ENCODE results near the gene BMP8A. TPM values are rescaled to one million over a fixed set of nuclear protein-coding genes. Genes with fewer than 3 reads are reported as not detected.
A peak's percentile ranks its signal among the peaks of the same experiment; 100 is the strongest.

Gene BMP8A
- total and polyA plus RNA-seq, 10 of the 15 experiments (the other 5 are each of a cell fraction or from before 2014, with no cell fraction given): not detected

DNA sequence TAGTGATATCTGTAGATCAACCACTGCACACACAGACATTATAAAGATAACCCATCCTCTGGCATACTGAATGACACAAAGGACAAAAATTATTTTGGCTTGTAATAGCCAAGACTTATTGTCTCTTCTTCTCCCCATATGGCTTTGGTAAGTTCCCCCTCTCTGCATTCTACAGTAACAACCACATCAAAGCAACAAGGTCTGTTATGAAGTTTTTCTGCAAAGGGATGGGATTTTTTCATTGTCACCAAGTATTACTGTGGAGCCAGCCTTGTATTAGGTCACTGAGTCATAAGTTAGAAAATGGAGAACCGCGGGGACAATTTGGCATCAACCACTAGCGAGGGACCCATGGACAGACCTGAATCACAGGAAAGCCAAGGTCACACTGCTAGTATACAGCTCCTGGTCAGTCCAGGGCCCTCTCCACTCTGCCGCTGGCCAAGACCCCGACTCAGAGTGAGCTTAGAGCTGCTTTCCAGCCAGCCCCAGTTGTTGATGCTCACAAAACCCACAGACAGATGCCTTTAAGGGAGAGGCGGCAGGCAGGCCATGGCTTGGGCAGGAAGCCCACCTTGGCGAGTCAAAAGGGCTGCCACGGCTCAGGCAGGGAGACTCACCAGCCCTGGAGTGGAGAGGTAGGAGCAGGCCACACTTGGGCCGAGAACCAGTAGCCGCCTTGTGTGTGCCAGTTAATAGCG is 79.2 kb downstream of the BMP8A start:
- ChIA-PET SMC1A (ENCODE audit: uncharacterized antibody, unreplicated experiment) (no interaction called here), POLR2A (no interaction called here), CTCF (no interaction called here), RAD21 (ENCODE audit: unreplicated experiment) (no interaction called here)
- Histone ChIP-seq H3K27ac (ENCODE audit: control insufficient read depth, insufficient read depth) (no peak overlapping the region), H3K9ac (ENCODE audit: control insufficient read depth, insufficient read depth, low read length) (no peak overlapping the region), H3K36me3 (ENCODE audit: control insufficient read depth in 2 of 2, insufficient read depth in 2 of 2, low read length in 1 of 2) (peaks cover 21 to 68% of the 10 kb centered on the region in 2 experiments), H3K79me2 (ENCODE audit: control insufficient read depth, insufficient read depth, low read length) (peaks cover 56% of the 10 kb centered on the region), H3K4me2 (ENCODE audit: control insufficient read depth, insufficient read depth) (peak overlapping the region; percentile 38; the same call in 1 of the 2 replicates), H4K20me1 (ENCODE audit: control insufficient read depth, insufficient read depth) (peaks cover 11% of the 10 kb centered on the region), H2AFZ (ENCODE audit: control insufficient read depth, low read depth, low read length) (no peak overlapping the region), H3K27me3 (replicated peaks in 1 of 2; ENCODE audit: control insufficient read depth in 2 of 2, insufficient read depth in 2 of 2, low read length in 1 of 2) (no peaks in the 10 kb centered on the region), H3K9me3 (replicated peaks; ENCODE audit: control insufficient read depth, insufficient read depth, low read length) (no peaks in the 10 kb centered on the region), H3K4me3 (no peak overlapping the region), H3K4me1 (ENCODE audit: control insufficient read depth, insufficient read depth, low read length) (peaks cover 8% of the 10 kb centered on the region; the same call in 1 of the 2 replicates)
- WGBS (ENCODE audit: insufficient coverage, insufficient replicate concordance, low lambda C conversion rate, missing lambda C conversion rate): over 99% methylated on average over 11 of the region's 11 CpGs
- BruUV-seq (replicated peaks): no TSS peak
- in situ Hi-C loops (cut with MboI) (no loop called here), intact Hi-C loops (cut with micrococcal nuclease; ENCODE audit: unreplicated experiment) (no loop called here)
- TF ChIP-seq LARP7 (IDR thresholded peaks at IDR 0.05) (no peak), FOS (IDR thresholded peaks at IDR 0.05; ENCODE audit: borderline replicate concordance, extremely low read depth, insufficient read length) (no peak), NR2C2 (IDR thresholded peaks at IDR 0.05; ENCODE audit: borderline replicate concordance, control insufficient read depth, insufficient read length, low read depth) (no peak), SKIL (IDR thresholded peaks at IDR 0.05; ENCODE audit: low read depth, poor library complexity, severe bottlenecking) (no peak)
- no peak for FAIRE-seq
- no peak for ATAC-seq
- DNase-seq (ENCODE audit: low read depth, low spot score): no peak

DNA sequence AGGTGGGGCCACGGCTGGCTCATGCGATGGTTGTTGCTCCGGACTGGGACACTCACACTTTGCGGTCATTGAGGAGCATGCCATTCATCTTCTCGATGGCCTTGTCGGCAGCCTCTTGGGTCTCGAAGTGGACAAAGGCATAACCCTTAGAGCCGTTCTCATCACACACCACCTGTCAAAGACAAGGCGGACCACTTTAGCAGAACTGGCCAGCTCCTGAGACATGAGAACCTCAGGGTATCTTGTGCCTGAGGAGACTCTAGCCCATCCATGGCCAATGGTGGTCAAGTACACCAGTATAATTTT is 79.7 kb downstream of the BMP8A start:
- intact Hi-C loops (cut with micrococcal nuclease; ENCODE audit: unreplicated experiment): no loop called here
- in situ Hi-C loops (cut with MboI): no loop called here

More for the DNA sequence above, 79.7 kb downstream of the BMP8A start:
- H3K9me3 ChIP-seq (replicated peaks; ENCODE audit: control insufficient read depth, insufficient read depth, low read length): no peaks in the 10 kb centered on the region
- H3K4me2 ChIP-seq (ENCODE audit: control insufficient read depth, insufficient read depth): peak overlapping the region; percentile 38; the same call in 1 of the 2 replicates
- H3K27ac ChIP-seq (ENCODE audit: control insufficient read depth, insufficient read depth): no peak overlapping the region
- peaks cover 61% of the 10 kb centered on the region for H3K79me2 ChIP-seq (ENCODE audit: control insufficient read depth, insufficient read depth, low read length)
- 98% methylated on average over 9 of the region's 9 CpGs for WGBS (ENCODE audit: insufficient coverage, insufficient replicate concordance, low lambda C conversion rate, missing lambda C conversion rate)
- TF ChIP-seq GABPA (IDR thresholded peaks at IDR 0.05; ENCODE audit: low read depth): no peak
- 0 out of 2 replicates have a peak, but pooled peaks have one; percentile 34 for TF ChIP-seq POLR2AphosphoS5 (IDR thresholded peaks at IDR 0.05; ENCODE audit: low read length)
- no peak overlapping the region for H3K4me3 ChIP-seq
- BruUV-seq (replicated peaks): no TSS peak
- no peak for ATAC-seq
- DNase-seq (ENCODE audit: low read depth, low spot score): no peak
- SMC1A ChIA-PET (ENCODE audit: uncharacterized antibody, unreplicated experiment): no interaction called here
- no peak overlapping the region for H3K9ac ChIP-seq (ENCODE audit: control insufficient read depth, insufficient read depth, low read length)
- RAD21 ChIA-PET (ENCODE audit: unreplicated experiment): no interaction called here
- H3K4me1 ChIP-seq (ENCODE audit: control insufficient read depth, insufficient read depth, low read length): peaks cover 8% of the 10 kb centered on the region; the same call in 1 of the 2 replicates
- no peaks in the 10 kb centered on the region for H3K27me3 ChIP-seq (replicated peaks in 1 of 2; ENCODE audit: control insufficient read depth in 2 of 2, insufficient read depth in 2 of 2, low read length in 1 of 2)
- peaks cover 11% of the 10 kb centered on the region for H4K20me1 ChIP-seq (ENCODE audit: control insufficient read depth, insufficient read depth)
- H3K36me3 ChIP-seq (ENCODE audit: control insufficient read depth in 2 of 2, insufficient read depth in 2 of 2, low read length in 1 of 2): peaks cover 19 to 63% of the 10 kb centered on the region in 2 experiments
- POLR2A ChIA-PET: no interaction called here
- CTCF ChIA-PET: interaction anchor here (0.6 to 3.9 kb wide), 2 partner anchors 32 to 33 kb away, joined by 4 to 15 read pairs; no protein-coding TSS in a partner anchor
- FAIRE-seq: no peak
- no peak overlapping the region for H2AFZ ChIP-seq (ENCODE audit: control insufficient read depth, low read depth, low read length)

Data from GM12878 (cell line).